Dendritic cell treated with granulocyte-macrophage colony-stimulating factor and Interleukin-4, amounts not matched to agents 40 ng/mL and 50 ng/mL, for 4 days (primary cell): ENCODE data around the gene MBNL2.
A peak's percentile ranks its signal among the peaks of the same experiment; 100 is the strongest.

Source experiments
- H3K27ac Mint-ChIP-seq: one replicate; pipeline ENCODE4 v1.8.0; 2022; ENCODE audit warnings: mild to moderate bottlenecking, mixed read lengths
- H3K27me3 Mint-ChIP-seq: one replicate; pipeline ENCODE4 v1.8.0; 2022; ENCODE audit warnings: mild to moderate bottlenecking, mixed read lengths
- H3K36me3 Mint-ChIP-seq: one replicate; pipeline ENCODE4 v1.8.0; 2022; ENCODE audit warnings: low read depth, mixed read lengths
- H3K4me1 Mint-ChIP-seq: one replicate; pipeline ENCODE4 v1.8.0; 2022; ENCODE audit warnings: low read depth, mixed read lengths
- H3K4me3 Mint-ChIP-seq: one replicate; pipeline ENCODE4 v1.8.0; 2022; ENCODE audit warnings: mild to moderate bottlenecking, moderate library complexity, mixed read lengths
- H3K9me3 Mint-ChIP-seq: one replicate; pipeline ENCODE4 v1.8.0; 2022; ENCODE audit warnings: mixed read lengths
- intact Hi-C: fragments of 100-400 bp; cut with micrococcal nuclease; formaldehyde crosslinking; loops from one replicate; pipeline ENCODE4 v1.15.0; 2022

The MBNL2 gene, protein sequence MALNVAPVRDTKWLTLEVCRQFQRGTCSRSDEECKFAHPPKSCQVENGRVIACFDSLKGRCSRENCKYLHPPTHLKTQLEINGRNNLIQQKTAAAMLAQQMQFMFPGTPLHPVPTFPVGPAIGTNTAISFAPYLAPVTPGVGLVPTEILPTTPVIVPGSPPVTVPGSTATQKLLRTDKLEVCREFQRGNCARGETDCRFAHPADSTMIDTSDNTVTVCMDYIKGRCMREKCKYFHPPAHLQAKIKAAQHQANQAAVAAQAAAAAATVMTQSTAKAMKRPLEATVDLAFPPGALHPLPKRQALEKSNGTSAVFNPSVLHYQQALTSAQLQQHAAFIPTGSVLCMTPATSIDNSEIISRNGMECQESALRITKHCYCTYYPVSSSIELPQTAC

DNA sequence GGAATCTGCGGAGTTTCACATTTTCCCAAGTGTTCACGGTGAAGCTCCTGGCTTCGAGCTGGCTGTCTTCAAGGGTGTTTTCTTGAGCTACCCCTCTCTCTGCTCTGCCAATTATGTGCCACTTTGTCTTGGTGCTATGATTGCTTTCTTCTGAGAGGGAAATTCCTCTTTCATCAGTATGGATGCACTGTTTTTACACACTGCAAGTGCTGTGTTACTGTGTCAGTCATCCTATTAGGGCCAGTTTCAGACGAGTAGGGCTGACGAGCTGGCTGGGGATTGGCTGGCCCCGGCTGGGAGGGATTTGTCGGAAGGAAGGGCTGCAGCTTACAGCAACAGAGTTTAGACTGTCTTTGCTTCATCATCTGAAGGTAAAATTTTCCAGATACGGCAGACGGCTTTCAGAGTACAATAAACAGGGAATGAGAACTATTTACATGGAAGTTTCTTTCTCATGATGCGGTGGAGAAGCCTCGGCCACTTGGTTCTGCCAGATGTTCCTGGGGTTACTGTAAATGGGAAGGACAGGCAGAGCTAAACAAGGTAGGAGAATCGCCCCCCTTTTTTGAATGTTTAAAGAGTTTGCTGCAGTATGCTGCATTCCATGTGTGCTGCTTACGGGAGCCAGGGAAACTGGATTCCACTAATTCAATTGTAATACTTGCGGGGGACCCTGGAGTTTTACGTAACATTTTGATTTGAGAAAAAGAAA is at the start of gene MBNL2:
Gene MBNL2, plus strand, starts transcription at position 345 of the 712 bp plus-strand sequence. CDS start 53,903 bp downstream, outside the sequence.
- Mint-ChIP-seq H3K27ac (peak within 1 kb of the TSS; percentile 81), H3K9me3 (no peaks in the 10 kb centered on the region), H3K27me3 (peaks cover 10% of the 10 kb centered on the region), H3K4me3 (peak within 1 kb of the TSS; percentile 81), H3K36me3 (peaks cover 13% of the 10 kb centered on the region), H3K4me1 (peaks cover 35% of the 10 kb centered on the region)
- intact Hi-C loops, result loop anchor here (2.0 to 10.0 kb wide), 2 partner anchors 211 to 753 kb away; no protein-coding TSS in a partner anchor

DNA sequence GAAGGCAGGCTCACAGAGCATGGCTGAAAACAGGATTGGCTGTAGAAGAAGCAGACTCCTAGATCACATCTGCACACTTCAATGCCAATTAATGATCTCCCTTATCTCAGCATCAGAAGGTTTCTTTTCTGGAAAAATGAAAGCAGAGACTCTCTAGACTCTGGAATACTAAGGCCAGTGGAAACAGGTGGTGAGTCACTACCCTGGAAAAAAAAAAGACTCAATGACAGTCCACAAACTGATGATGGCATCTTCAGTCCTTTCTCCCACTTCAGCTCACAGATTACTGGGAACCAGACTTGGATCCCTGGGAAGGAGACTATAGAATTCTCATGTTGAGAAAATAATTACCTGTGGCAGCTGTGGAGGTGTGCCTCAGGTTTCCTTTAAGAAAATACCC is 47.5 kb upstream of the MBNL2 start:
- H3K36me3 Mint-ChIP-seq, result no peaks in the 10 kb centered on the region
- peaks cover 6% of the 10 kb centered on the region for H3K4me1 Mint-ChIP-seq
- no peak overlapping the region for H3K27ac Mint-ChIP-seq
- peaks cover 10% of the 10 kb centered on the region for H3K27me3 Mint-ChIP-seq
- intact Hi-C loops, result no loop called here
- no peaks in the 10 kb centered on the region for H3K9me3 Mint-ChIP-seq
- no peak overlapping the region for H3K4me3 Mint-ChIP-seq

DNA sequence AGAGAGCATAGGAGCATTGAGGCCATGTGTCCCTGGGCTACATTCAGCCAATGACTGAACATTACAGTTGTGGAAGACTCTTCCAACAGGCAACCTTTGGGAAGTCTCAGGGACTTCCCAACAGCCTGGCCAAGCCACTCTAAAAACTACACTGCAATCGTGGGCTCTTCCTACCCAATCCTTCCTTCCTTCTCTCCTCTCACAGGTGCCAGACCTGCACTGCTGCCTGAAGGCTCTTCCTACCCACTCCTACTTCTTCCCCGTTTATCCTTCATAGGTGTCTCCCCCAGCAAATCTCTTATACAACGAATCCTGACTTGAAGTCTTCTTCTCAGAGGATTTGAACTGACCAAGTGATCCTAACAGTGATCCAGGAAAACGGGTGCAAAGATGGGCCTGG is 47.1 kb upstream of the MBNL2 start:
- Mint-ChIP-seq H3K4me3 (no peak overlapping the region), H3K9me3 (no peaks in the 10 kb centered on the region), H3K4me1 (peaks cover 6% of the 10 kb centered on the region), H3K27ac (no peak overlapping the region), H3K27me3 (peaks cover 10% of the 10 kb centered on the region), H3K36me3 (no peaks in the 10 kb centered on the region)
- intact Hi-C loops, result no loop called here

DNA sequence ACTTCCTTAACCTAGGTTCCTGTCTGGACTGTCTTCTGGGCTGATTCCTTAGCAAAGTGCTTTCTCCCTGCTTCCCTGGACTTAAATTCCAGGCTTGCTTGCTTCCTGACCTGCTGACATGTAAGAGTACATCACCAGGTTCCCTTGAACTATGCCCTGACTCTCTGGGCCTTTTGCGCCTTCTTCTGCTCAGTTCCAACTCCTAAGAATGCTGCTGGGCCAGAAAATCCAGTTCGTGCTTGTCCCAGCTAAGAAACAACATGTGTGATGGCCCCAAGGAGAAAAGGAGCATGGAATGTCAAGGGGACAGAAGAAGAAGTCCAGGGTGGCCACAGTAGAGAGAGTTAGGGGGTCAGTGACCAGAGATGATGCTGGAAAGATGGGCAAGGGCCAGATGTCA is 42.6 kb upstream of the MBNL2 start:
- H3K9me3 Mint-ChIP-seq, result no peaks in the 10 kb centered on the region
- H3K27ac Mint-ChIP-seq, result no peak overlapping the region
- intact Hi-C loops, result no loop called here
- no peak overlapping the region for H3K4me3 Mint-ChIP-seq
- H3K4me1 Mint-ChIP-seq, result peaks cover 6% of the 10 kb centered on the region
- peaks cover 5% of the 10 kb centered on the region for H3K27me3 Mint-ChIP-seq
- H3K36me3 Mint-ChIP-seq, result no peaks in the 10 kb centered on the region

DNA sequence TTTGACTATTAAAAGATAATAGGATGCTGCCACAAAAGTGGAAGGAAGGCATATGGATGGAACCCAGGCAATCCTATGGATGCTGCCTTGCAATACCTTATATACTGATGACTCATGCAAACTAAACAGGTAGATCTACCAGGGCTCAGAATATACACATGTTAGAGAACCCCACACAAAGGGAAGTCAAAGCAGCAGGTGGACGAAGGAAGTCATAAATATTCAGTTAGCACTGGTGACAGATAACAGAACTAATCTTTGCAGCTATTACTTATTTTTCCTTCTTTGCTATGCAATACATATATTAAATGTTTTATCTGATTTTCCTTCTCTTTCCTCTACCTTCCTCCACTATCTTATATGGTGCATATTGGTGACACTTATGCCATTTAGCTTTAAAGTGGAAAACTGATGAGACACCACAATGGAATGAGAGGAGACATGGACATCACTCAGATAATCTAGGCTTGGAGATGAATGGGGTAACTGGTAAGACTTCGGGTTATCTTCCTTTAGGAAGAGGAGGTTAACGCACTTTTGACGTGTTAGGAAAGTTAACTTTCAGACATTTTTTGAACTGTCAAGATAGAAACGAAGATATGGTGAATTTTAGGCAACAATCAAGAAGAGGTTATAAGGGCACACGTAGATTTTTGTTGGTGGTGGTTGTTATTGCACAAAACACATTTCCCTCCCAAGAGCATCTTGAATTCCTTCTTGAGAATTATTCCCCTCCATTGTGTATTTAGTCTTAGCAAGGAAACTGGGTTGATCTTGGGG is 39.8 kb upstream of the MBNL2 start:
- no peak overlapping the region for H3K4me3 Mint-ChIP-seq
- intact Hi-C loops, result no loop called here
- no peaks in the 10 kb centered on the region for H3K9me3 Mint-ChIP-seq
- no peak overlapping the region for H3K27ac Mint-ChIP-seq
- peaks cover 6% of the 10 kb centered on the region for H3K4me1 Mint-ChIP-seq
- no peaks in the 10 kb centered on the region for H3K36me3 Mint-ChIP-seq
- H3K27me3 Mint-ChIP-seq, result peaks cover 11% of the 10 kb centered on the region

DNA sequence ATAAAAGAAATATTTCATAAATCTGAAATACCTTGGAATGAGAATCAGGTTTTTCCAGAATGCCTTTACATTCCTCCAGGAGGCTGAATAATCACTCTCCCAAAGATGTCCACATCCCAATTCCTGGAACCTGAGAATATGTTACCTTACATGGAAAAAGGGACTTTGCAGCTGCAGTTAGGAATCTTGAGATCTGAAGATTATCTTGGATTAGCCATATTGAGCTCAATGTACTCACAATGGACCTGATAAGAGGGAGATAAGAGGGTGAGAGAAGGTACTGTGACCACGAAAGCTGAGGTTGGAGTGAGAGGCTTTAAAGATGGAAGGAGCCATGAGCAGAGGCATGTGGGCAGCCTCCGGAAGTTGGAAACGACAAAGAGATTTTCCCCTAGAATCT is 36.8 kb upstream of the MBNL2 start:
- Mint-ChIP-seq H3K27ac (no peak overlapping the region), H3K4me1 (no peaks in the 10 kb centered on the region), H3K36me3 (no peaks in the 10 kb centered on the region), H3K27me3 (peaks cover 26% of the 10 kb centered on the region), H3K4me3 (no peak overlapping the region), H3K9me3 (no peaks in the 10 kb centered on the region)
- intact Hi-C loops, result no loop called here

DNA sequence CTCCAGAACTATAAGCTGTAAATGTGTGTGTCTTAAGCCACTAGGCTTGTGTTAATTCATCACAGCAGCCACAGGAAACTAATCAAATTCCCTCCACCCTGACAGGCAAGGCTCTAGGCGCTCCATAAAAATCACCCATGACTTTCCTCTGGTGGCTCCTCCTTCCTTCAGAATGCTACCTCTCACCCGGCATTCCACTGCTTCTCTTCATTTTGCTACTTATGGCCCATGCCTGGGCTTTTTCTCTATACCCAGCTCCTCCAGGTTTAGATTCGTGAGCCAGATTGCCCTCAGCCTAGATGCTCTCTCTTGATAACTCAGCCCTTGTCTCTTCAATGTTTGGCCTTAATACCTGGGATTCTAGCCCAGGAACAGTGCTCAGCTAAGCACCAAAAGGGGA is 36.4 kb upstream of the MBNL2 start:
- H3K9me3 Mint-ChIP-seq, result no peaks in the 10 kb centered on the region

DNA sequence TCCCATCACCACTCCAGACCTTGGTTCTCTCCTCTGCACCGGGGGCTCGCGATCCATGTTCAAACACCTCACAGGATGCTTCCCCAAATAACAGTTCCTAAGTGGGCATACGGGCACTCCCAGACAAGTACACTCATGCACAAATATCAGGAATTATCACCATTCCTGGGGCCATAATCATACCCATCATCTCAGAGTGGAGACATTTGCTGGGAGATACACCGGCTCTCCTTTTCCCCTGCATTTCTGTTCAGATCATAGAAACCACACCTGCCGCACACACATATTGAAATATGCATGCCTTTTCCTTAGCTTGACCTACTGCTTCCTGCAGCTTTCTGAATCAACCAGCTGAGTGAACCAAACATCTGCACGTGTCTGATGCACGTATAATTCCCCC is 33.9 kb upstream of the MBNL2 start:
- intact Hi-C loops, result no loop called here
- Mint-ChIP-seq H3K4me3 (no peak overlapping the region), H3K9me3 (no peaks in the 10 kb centered on the region), H3K4me1 (peaks cover 5% of the 10 kb centered on the region), H3K27me3 (peaks cover 30% of the 10 kb centered on the region), H3K27ac (no peak overlapping the region), H3K36me3 (no peaks in the 10 kb centered on the region)

More for the DNA sequence above, 36.4 kb upstream of the MBNL2 start:
- intact Hi-C loops, result no loop called here
- H3K4me1 Mint-ChIP-seq, result no peaks in the 10 kb centered on the region
- H3K27ac Mint-ChIP-seq, result no peak overlapping the region
- H3K27me3 Mint-ChIP-seq, result peaks cover 26% of the 10 kb centered on the region
- H3K36me3 Mint-ChIP-seq, result no peaks in the 10 kb centered on the region
- H3K4me3 Mint-ChIP-seq, result no peak overlapping the region

DNA sequence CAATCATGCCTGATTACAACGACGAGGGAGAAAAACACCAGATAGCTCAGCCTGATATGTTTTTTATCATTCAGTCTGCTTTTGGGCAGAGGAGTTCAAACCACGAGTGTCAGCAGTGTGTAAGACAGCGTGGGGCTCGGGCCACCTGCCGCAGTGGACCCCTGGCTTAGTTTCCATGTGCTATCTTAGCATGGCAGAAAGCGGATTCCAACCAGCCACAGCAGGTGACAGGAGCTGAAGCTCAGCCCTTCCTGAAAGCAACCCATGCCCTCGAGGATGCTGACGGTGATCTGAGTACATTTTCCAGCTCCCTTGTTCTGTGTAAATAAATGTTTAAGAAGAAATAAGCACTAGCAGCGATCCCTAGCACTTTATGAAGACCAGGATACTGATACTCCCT is 32.2 kb upstream of the MBNL2 start:
- Mint-ChIP-seq H3K4me3 (no peak overlapping the region), H3K4me1 (peaks cover 5% of the 10 kb centered on the region), H3K27ac (no peak overlapping the region), H3K36me3 (no peaks in the 10 kb centered on the region), H3K9me3 (no peaks in the 10 kb centered on the region), H3K27me3 (peaks cover 32% of the 10 kb centered on the region)
- intact Hi-C loops, result loop anchor here (10.0 kb wide), 1 partner anchor 65 kb away; no protein-coding TSS in a partner anchor

DNA sequence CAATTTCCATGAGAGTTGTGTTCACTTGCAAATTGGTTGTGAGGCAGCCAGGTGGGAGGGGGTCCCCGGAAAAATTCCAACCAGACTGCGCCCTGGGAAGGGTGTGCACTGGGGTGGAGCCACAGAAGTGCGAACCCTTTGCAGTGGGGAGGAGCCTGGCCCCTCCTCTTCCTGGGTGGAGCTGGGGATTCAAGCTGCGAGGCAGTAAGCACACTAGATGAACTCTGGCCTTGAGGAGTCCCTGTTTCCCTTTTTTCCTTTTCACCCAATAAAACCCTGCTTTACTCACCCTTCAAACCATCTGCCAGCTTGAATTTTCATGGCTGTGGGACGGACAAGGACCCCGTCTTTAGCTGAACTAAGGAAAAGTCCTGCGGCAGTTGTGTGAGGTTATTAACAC is 31.0 kb upstream of the MBNL2 start:
- H3K4me3 Mint-ChIP-seq, result no peak overlapping the region
- no peak overlapping the region for H3K27ac Mint-ChIP-seq
- intact Hi-C loops, result loop anchor here (10.0 kb wide), 1 partner anchor 66 kb away; no protein-coding TSS in a partner anchor
- no peaks in the 10 kb centered on the region for H3K36me3 Mint-ChIP-seq
- H3K4me1 Mint-ChIP-seq, result peaks cover 5% of the 10 kb centered on the region
- peaks cover 28% of the 10 kb centered on the region for H3K27me3 Mint-ChIP-seq
- no peaks in the 10 kb centered on the region for H3K9me3 Mint-ChIP-seq

DNA sequence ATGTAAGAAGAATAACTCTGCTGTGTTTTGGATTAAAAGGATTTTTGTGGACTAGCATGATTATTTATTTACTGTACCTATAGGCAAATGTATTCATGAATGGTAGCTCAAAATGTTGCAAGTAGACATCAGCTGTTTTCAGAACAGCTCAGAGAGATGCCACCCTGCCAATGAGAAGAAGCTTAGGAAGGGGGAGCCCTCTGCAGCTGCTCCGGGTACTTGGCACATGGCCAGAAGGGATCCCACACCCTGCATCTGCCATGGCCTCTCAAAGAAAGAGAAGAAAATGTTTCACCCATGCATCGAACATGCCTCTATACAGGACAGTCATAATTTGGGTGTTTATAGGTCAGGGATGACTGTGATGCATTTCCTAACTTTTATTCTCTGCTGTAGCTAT is 30.5 kb upstream of the MBNL2 start:
- no peak overlapping the region for H3K4me3 Mint-ChIP-seq
- no peaks in the 10 kb centered on the region for H3K36me3 Mint-ChIP-seq
- peaks cover 29% of the 10 kb centered on the region for H3K27me3 Mint-ChIP-seq
- H3K4me1 Mint-ChIP-seq, result peaks cover 5% of the 10 kb centered on the region
- no peaks in the 10 kb centered on the region for H3K9me3 Mint-ChIP-seq
- intact Hi-C loops, result loop anchor here (10.0 kb wide), 1 partner anchor 67 kb away; no protein-coding TSS in a partner anchor
- H3K27ac Mint-ChIP-seq, result no peak overlapping the region

DNA sequence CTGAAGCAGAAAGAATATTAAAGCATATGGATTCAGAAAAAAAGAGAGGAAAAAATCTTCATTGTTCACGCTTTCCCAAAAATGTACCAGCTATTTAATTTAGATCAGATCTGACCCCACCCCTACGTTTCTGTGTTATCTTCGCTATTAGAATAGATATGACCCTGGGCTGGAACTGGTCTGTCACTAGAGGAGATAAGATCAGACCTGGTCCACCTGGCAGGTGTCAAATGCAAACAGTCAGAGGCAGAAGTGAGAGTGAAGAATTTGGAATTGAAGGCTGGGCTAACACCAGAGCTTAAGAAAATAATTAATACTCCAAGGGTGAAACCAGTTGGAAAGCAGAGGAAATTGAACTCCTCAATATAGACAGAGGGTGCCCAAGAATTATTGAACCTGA is 30.0 kb upstream of the MBNL2 start:
- Mint-ChIP-seq H3K36me3 (no peaks in the 10 kb centered on the region), H3K4me1 (peaks cover 5% of the 10 kb centered on the region), H3K4me3 (no peak overlapping the region), H3K27ac (no peak overlapping the region), H3K9me3 (no peaks in the 10 kb centered on the region), H3K27me3 (peaks cover 29% of the 10 kb centered on the region)
- intact Hi-C loops, result loop anchor here (10.0 kb wide), 1 partner anchor 67 kb away; no protein-coding TSS in a partner anchor

DNA sequence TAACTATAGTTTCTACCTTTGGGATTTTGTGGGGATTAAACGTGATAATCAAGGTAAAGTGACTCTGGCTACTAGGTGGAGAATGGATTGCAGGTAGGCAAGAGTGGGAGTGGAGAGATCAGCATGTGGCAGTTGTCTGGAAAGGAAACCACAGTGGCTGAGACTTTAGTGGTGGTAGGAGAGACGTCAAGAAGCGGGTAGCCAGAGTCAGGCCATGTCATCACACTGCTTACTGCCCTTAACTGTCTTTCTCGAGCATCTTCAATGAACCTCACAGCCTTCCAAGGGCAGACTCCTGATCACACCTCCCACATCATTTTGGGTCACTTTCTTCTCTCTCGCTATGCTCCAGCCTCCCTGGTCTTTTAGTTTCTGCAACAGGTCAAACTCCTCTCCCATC is 28.6 kb upstream of the MBNL2 start:
- H3K36me3 Mint-ChIP-seq, result no peaks in the 10 kb centered on the region
- intact Hi-C loops, result loop anchor here (10.0 kb wide), 1 partner anchor 69 kb away; no protein-coding TSS in a partner anchor
- no peak overlapping the region for H3K27ac Mint-ChIP-seq
- H3K4me1 Mint-ChIP-seq, result peaks cover 5% of the 10 kb centered on the region
- H3K4me3 Mint-ChIP-seq, result no peak overlapping the region
- no peaks in the 10 kb centered on the region for H3K9me3 Mint-ChIP-seq
- H3K27me3 Mint-ChIP-seq, result peaks cover 29% of the 10 kb centered on the region
